ENCODE results near the gene CCR1.
A peak's percentile ranks its signal among the peaks of the same experiment; 100 is the strongest.

Gene CCR1

GRCh38 chr3:46208167-46208704 lies at the start of gene CCR1:
TSS of gene CCR1 (minus strand) at chr3:46208313. CDS start at chr3:46204313, 4,000 bp downstream.
- DNase-seq (ENCODE audit: low read depth in 4 of 4, low spot score in 1 of 4) = peak in 1 of 4 experiments; percentile 21

DNA sequence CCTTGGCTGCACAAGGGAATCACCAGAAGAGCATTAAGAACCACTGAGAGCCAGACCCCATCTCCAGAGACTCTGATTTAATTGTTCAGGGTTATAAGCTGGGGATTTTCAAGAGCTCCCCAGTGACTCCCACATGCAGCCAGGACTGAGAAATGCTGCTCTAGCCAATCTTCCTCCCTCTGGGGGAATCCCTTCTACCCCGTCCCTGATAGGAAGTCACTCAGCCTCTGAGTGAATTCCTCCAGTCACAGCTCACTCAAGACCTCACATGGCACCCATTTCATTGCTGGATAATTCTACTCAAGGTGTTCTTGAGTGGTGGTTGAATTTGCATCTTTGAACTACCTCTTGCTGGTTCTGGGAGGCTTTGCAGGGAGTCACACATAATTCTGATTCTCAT lies 44.9 kb upstream of the CCR1 start:
- DNase-seq (ENCODE audit: low read depth in 4 of 4, low spot score in 1 of 4) = no peak

DNA sequence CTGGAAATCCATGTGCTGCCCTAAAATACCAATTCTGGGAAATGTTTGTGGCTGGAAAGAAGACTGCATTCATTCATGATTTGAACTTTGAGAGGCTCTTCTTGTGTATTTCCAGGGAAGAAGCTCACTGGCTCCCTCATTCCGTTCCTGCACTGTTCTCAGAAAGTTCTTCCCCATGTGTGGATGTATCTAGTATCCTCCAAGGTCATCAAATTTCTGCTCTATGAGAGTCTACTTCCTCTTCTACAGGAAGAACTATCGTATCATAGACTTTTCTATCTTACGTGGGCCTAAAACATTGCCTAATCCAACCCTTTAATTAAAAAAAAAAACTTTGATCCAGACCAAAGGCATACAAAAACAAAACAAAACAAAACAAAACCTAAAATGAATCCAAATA lies 37.0 kb upstream of the CCR1 start:
- DNase-seq (ENCODE audit: low read depth in 4 of 4, low spot score in 1 of 4) = no peak

DNA sequence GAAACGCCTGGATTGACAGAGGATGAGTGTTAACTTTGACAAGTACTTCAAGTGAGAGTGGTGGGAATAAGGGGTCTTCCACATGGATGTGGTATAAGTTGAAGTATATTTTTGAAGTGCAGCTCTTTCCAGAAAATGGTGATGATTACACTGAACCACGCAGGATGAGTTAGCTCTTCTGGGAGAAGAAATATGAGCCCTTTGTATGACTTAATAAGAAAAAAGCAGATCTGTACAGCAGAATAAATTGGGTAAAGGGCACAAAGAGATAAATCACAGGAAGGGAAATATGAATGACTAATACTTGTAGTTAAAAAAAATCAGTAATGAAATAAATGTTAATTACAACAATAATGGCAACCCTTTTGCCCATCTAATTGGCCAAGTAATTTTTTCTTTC lies 35.4 kb upstream of the CCR1 start:
- DNase-seq (ENCODE audit: low read depth in 4 of 4, low spot score in 1 of 4) = no peak

- no peak for DNase-seq (ENCODE audit: low read depth in 4 of 4, low spot score in 1 of 4)
These were observed 34.0 kb upstream of the CCR1 start, which contains the start of gene CCR3 for GRCh38 chr3:46242120-46242519. TSS of gene CCR3 (plus strand) at chr3:46242460. CDS start at chr3:46265159, 22,699 bp downstream.

DNA sequence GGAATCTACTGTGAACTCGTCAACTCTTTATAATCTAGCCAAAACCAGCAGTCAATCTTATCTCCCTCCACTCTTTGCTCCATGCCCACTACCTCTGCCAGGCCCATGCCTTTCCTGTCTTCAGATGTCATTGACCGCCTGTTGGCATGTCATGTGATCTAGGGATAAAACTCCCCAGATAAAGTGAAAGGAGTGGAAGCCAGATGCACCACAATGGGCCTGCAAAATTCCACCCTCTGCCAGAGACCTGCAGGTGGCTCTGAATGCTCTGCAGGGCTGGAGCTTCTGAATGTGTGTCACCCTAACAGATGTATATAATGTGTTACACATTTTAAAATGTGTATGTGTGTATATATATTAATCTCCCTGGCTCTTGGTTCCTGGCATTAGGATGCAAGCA lies 31.8 kb upstream of the CCR1 start:
- DNase-seq (ENCODE audit: low read depth in 4 of 4, low spot score in 1 of 4) = no peak

DNA sequence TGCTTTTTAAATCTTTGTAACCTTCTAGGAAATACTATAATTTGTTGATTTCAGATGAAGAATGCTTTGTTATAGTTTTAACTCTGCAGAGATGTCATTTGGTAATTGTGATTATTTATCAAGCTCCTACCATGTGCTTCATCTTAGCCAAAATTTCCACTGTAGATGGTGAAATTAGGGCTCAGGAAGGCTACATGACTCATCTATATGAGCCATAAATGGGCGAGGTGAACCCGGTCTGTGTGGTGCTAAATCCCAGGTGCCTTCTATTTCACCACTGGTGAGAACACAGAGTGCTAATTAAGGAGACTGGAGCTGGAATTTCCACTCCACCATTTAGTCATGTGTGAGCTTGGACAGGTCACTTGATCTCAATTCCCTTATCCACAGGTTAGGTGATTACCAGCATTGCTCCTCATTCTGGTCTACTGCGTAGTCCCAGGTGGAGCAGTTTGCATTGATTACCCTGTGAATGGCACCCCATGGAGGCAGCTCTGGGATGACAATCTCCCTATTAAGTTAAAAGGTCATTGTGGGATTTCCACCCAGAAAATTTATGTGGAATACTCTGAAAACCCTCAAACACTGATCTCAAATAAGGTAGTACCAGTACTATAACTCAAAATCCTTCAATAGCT lies 31.3 kb upstream of the CCR1 start:
- DNase-seq (ENCODE audit: low read depth in 4 of 4, low spot score in 1 of 4) = no peak

DNA sequence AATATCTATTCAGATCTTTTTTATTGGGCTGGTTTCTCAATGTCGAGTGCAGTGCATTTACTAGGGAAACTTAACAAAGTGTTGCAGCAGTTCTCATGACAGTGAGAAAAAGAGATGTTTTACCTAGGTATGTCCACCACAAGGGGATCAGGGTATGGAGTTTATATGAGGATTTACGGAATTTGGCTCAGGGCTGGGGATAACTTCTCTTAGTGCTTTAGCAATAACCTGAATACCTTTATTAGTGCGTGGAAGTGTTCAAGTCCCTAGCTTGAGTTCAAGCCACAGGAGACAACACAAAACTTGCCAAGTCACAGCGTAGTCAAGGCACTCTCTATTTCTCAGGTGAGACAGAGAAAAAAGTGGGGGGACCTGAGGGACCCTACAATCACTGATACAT lies 30.3 kb upstream of the CCR1 start:
- no peak for DNase-seq (ENCODE audit: low read depth in 4 of 4, low spot score in 1 of 4)

GRCh38 chr3:46236294-46237054 lies 28.4 kb upstream of the CCR1 start:
- no peak for DNase-seq (ENCODE audit: low read depth in 4 of 4, low spot score in 1 of 4)

GRCh38 chr3:46235425-46235824 lies 27.3 kb upstream of the CCR1 start:
- no peak for DNase-seq (ENCODE audit: low read depth in 4 of 4, low spot score in 1 of 4)

DNA sequence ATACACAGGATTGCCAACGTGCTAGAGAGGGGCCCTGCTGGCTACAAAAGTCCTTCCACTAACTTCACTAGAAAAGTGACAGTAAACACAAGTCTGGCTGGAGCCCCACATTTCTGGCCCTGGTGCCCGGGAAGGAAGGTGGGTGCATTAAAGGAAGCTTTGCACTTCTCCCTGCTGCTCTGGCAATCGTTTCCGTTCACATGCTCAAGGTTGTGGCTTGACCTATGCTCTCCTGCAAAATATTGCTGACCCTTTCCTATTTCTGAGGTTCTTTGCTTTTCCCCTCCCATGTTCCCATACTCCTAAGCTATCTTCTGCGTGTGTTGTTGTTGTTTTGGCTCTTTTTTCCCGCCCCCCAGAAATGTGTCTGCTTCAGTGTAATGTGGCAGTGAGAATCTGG lies 25.1 kb upstream of the CCR1 start:
- DNase-seq (ENCODE audit: low read depth in 4 of 4, low spot score in 1 of 4) = no peak

DNA sequence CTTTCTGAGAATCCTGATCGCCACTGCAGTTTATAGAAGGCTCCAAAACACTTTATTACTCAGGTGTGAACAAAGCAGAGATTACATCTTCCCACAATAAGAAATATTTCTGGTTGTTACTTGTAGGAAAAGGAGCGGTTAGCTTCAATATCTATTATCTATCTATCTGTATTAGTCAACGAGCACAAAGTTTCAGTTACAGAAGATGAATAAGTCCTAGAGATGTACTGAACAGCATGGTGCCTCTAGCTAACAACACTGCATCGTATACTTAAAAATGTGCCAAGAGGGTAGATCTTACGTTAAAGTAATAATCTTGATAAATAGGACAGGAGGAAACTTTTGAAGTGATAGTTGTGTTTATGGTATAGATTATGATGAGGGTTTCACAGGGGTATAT lies 23.2 kb upstream of the CCR1 start:
- DNase-seq (ENCODE audit: low read depth in 4 of 4, low spot score in 1 of 4) = no peak

GRCh38 chr3:46228260-46229242 lies 20.4 kb upstream of the CCR1 start:
- DNase-seq (ENCODE audit: low read depth in 4 of 4, low spot score in 1 of 4) = no peak

DNA sequence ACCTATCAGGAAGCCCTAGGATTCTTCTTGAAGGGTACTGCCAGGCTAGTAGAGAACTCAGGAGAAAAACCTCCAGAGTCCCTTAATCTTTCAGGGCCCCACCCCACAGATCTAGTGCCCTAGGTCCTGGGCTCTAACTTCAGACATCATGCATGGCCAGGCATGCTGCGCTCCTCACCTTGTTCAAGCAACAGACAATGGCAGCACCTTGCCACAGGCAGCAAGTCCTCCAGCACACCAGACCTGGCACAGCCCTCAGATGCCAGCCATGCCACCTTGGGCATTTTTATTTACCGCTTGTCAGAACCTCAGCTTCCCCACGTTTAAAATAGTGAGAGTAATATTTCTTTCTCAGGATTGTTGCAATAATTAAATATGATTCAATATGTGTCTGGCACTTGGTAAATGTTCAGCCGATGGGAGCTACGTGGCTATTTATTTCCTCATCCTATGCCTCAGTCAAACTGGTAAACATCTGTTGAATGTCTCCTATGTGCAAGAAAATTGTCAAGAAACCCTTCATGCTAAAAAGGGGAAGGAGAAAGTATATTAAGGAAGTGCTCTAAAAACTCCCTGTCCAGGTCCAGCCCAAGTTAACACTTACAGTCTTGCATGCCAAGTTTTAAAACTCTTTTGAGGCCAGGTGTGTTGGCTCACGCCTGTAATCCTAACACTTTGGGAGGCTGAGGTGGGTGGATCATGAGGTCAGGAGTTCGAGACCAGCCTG lies 14.5 kb upstream of the CCR1 start:
- no peak for DNase-seq (ENCODE audit: low read depth in 4 of 4, low spot score in 1 of 4)

DNA sequence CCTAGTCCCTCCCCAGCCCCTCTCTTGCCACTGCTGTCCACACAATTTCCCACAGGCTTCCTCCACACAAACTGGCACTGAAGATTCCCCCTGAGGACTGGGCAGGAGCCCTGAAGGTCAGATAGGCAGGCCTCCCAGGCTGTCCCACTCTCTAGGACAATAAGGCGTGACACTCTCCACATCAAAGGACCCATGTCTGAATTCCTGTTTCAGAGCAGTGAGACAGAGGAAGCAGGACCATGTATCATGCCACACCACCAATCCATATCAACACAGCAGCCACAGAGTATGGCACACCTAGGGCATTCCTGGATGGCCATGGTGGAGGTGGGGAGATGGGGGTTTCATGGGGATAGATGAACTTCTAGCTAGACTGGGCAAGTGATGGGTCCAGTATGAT lies 13.8 kb upstream of the CCR1 start:
- no peak for DNase-seq (ENCODE audit: low read depth in 4 of 4, low spot score in 1 of 4)

- DNase-seq (ENCODE audit: low read depth in 4 of 4, low spot score in 1 of 4) = no peak
These were observed 13.3 kb upstream of the CCR1 start for GRCh38 chr3:46221391-46221790.

DNA sequence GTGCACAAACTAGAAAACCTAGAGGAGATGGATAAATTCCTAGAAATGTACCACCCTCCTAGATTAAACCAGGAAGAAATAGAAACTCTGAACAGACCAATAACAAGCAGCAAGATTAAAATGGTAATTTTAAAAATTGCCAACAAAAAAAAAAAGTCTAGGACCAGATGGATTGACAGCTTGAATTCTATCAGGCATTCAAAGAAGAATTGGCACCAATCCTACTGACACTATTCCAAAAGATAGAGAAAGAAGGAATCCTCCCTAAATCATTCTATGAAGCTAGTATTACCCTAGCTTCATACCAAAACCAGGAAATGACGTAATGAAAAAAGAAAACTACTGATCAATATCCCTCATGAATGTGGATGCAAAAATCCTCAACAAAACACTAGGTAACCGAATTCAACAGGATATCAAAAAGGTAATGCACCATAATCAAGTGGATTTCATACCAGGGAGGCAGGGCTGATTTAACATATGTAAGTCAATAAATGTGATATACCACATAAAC lies 10.1 kb upstream of the CCR1 start:
- DNase-seq (ENCODE audit: low read depth in 4 of 4, low spot score in 1 of 4) = no peak

DNA sequence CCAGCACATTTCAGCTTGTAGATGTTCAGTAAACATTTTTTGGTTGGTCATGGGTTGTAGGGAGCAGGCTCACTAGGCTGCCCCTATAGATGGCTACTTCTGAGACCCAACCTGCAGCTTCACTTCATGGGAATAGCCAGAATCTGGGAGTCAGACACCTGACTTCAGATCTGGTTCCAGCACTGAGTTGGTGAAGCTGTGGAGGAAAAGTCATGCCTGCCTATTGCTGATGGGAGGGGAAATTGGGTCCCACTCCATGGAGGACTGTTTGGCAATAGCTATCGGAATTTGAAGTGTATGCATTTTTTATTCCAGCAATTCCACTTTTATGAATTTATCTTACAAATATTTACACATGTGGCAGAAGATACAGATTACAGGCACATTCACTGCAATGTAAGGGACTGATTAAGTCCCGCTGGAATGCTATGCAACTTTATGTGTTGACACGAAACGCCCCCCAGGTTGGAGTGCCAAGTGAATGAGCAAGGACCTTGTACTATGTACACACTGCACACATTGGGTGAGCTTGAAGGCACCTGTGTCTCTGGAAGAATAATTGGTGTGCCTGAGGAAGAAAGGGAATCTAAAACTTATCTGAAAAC lies 7.8 kb upstream of the CCR1 start:
- DNase-seq (ENCODE audit: low read depth in 4 of 4, low spot score in 1 of 4) = no peak

GRCh38 chr3:46214751-46215352 lies 6.7 kb upstream of the CCR1 start:
- DNase-seq (ENCODE audit: low read depth in 4 of 4, low spot score in 1 of 4) = no peak

- DNase-seq (ENCODE audit: low read depth in 4 of 4, low spot score in 1 of 4) = no peak
These were observed 5.1 kb upstream of the CCR1 start for GRCh38 chr3:46213201-46213600.
